Fibroblast of skin of abdomen (primary cell): ENCODE results near the gene BEST3. TPM values are rescaled to one million over a fixed set of nuclear protein-coding genes. Genes with fewer than 3 reads are reported as not detected.
A peak's percentile ranks its signal among the peaks of the same experiment; 100 is the strongest.

Experiments
- DNase-seq: peaks from one replicate; pipeline ENCODE4 v3.0.0-alpha.2; 2013
- polyA plus RNA-seq, 2 experiments: library from polyadenylated mRNA; unstranded; fragments of 120-200 nt; gene quantifications; one replicate each; pipeline ENCODE4 v1.2.1, GENCODE V29; 2013; ENCODE audit not compliant: insufficient read length in 2 of 2

Gene BEST3
- polyA plus RNA-seq (2013, experiment 1 of 2; ENCODE audit: insufficient read length), result 0.27 TPM
- polyA plus RNA-seq (2013, experiment 2 of 2; ENCODE audit: insufficient read length), result 0.35 TPM

GRCh38 chr12:69698769-69699540, at the start of gene BEST3:
Gene BEST3, minus strand, starts transcription at chr12:69699303. Its CDS starts 1,505 bp downstream, at chr12:69697798.
- DNase-seq, result no peak

- no peak for DNase-seq
Measured at GRCh38 chr12:69744109-69744508, 45.0 kb upstream of the BEST3 start.

- peak; percentile 26 for DNase-seq
Measured at GRCh38 chr12:69739287-69740191, 40.4 kb upstream of the BEST3 start.

GRCh38 chr12:69738351-69739286, 39.5 kb upstream of the BEST3 start, which contains the start of gene RAB3IP:
Gene RAB3IP, plus strand, starts transcription at chr12:69738860. Its CDS starts 16,549 bp downstream, at chr12:69755409.
- DNase-seq, result peak; percentile 80

GRCh38 chr12:69733638-69734037, 34.5 kb upstream of the BEST3 start:
- DNase-seq, result no peak

- peak; percentile 4 for DNase-seq
Measured at GRCh38 chr12:69732088-69732487, 33.0 kb upstream of the BEST3 start.

- no peak for DNase-seq
Measured at GRCh38 chr12:69726922-69727321, 27.8 kb upstream of the BEST3 start.

- no peak for DNase-seq
Measured at GRCh38 chr12:69720750-69721149, 21.6 kb upstream of the BEST3 start.

- no peak for DNase-seq
Measured at GRCh38 chr12:69719336-69720316, 20.5 kb upstream of the BEST3 start.

GRCh38 chr12:69714542-69714941, 15.4 kb upstream of the BEST3 start:
- no peak for DNase-seq

- DNase-seq, result no peak
Measured at GRCh38 chr12:69712826-69713225, 13.7 kb upstream of the BEST3 start.

- no peak for DNase-seq
Measured at GRCh38 chr12:69708649-69709048, 9.5 kb upstream of the BEST3 start.

GRCh38 chr12:69704357-69704756, 5.3 kb upstream of the BEST3 start:
- no peak for DNase-seq

GRCh38 chr12:69703146-69703642, 4.1 kb upstream of the BEST3 start:
- no peak for DNase-seq

GRCh38 chr12:69701826-69702225, 2.7 kb upstream of the BEST3 start:
- DNase-seq, result no peak

- no peak for DNase-seq
Measured at GRCh38 chr12:69698054-69698453, 1.0 kb downstream of the BEST3 start.

- no peak for DNase-seq
Measured at GRCh38 chr12:69694123-69694522, 5.0 kb downstream of the BEST3 start.

GRCh38 chr12:69689638-69690037, 9.5 kb downstream of the BEST3 start:
- DNase-seq, result no peak

- DNase-seq, result peak; percentile 93
Measured at GRCh38 chr12:69688471-69689427, 10.4 kb downstream of the BEST3 start.
